ENCODE data around the gene MYD88.
A peak's percentile ranks its signal among the peaks of the same experiment; 100 is the strongest.
"Not testable (repeated sequence)": the region's sequence is repeated elsewhere in the genome, so short reads cannot be mapped to it uniquely, and the experiment has no call there.

MYD88 gene

DNA sequence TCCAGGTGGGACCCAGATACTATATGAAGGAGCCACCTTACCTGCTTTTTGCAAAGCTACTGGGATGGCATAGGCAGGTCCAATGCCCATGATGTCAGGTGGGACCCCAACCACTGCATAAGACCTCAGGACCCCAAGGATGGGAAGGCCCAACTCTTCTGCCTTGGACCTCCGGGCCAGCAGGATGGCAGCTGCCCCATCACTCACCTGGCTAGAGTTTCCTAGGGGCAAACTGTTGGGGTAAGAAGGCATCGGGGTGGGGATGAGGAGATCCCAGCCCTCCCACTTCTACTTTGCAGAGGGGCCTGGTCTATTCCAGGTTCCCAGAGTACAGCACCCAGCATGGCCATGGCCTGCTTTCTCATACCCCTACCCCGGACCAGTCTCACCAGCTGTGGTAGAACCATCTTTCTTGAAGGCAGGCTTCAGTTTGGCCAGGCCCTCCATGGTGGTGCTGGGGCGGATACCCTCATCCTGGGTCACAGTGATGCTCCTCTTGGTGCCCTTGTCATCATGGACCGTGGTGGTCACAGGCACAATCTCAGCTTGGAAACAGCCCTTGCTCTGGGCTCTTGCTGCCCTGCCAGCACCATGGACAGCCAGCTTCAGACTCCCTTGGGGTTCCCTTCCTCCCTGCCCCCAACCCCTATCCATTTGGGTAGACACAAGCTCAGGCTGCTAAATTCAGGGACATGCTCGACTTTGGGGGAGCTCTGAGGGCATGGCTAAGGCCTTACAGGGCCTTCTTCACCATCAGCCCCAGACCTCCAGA lies 12.2 kb upstream of the MYD88 start:
- DNase-seq (ENCODE audit: low spot score) = no peak

DNA sequence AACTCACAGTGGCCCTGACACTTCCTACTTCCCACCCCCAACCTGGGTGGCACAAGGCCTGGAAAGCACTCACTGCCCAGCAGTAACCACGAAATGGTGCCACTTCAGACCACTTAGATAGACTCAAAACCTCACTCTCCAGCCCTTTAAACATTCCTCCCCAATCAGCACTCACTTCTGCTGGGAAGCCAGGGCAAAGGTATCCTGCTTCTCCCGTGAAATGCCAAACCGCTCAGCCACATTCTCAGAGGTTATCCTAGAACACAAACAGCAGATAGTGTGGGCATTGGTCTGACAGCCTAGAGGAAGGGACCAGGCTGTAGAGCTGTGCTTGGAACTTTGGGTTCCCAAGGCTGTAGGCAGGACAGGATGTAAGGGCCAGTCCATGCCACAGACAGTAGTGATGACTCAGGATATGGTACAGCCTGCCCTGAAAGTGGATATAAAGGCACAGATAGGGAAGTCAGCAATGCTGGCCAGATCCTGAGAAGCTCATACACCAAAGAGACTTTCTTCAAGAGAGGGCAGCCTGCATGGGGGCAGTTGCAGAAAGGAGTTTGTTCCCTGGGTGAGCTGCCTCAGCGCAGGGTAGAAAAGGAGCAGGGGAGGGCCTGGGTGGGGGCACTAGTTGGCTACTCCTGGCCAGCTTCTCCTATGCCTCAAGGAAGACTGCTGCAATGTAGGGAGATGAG lies 10.7 kb upstream of the MYD88 start:
- DNase-seq (ENCODE audit: low spot score) = no peak

DNA sequence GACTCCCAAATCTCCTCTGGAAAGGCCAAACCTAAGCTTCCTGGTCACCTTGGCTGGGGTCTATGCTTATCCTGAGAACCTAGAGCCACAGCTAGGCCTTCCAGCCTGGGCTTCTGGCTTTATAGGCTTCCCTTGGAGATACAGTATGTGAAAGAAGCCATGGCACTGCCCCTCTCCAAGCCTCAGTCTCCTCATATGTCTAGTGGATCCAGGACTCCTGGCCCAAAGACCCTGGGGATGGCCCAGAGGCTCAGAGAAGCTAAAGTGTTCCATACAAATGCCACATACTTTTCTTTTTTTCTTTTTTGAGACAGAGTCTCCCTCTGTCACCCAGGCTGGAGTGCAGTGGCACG lies 10.2 kb upstream of the MYD88 start:
- DNase-seq (ENCODE audit: low spot score) = no peak

DNA sequence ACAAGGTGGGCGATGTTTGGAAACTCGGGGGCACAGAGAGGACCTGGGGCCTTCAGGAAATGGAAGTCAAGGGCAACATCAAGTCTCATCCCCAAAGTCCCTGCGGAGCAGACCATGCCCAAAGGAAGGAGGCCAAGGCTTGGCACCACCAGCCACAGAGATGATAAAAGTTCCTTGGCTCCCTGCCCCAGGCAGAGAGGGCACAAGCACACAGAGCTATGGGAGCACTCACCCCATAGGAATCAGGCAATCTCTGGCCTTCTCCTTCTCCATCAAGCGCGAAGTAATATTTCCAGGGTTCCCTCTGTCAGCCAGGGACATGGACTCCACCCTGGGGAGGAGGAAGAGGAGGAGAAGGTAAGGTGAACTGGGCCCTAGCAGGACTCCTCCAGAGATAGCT lies 9.4 kb upstream of the MYD88 start:
- no peak for DNase-seq (ENCODE audit: low spot score)

DNA sequence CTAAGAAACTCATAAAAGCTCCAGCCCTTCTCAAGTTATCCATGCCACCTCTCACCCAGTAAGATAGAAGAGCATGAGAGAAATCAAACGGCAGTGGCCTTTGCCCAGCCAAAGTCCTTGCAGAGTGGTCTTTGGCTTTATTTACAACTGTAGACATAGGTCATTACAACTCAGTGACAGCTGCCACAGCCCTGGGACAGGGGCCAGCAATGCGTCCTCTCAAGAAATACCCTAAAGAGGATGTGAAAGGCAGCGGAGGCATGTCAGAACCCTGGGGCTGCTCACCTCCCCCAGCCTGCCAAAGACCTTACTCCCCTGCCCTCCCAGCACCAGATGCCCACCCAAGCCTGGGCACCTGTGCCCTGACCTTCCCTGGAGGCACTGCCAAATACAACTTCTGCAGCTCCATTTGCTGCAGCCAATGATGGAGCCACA lies 7.8 kb upstream of the MYD88 start:
- DNase-seq (ENCODE audit: low spot score) = no peak

DNA sequence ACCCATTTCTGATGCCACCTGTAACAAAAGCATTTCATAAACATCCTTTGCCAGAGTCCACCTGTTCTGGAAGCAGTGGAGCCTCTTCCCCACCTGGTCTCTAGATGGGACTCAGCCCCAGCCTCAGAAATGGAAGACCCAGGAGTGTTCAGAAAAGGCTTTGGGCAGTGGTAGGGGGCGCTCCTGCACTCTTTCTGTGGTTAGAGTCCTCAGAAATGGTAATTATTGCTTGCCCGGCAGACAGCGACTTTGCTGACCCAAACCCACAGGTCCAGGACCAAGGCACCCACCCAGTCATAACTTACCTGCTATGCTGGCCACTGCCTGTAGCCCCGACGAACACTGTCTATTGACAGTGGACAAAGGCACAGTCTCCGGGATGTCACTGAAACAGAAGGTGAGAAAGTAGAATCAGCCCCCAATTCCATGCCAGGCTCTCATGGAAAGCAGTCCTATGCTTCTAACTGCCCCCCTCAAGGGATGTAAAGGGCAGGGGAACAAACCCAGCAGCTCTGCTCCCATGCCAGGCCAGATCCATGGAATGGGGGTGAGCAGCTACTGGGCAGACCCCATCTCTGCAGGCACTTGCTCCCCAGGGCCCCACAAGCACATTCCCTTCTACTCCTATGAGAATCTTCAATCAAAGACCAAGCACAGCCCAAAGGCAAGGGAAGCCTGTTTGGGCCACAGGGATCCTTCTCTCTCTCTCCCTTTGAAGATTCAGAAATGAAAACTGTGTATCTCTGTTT lies 6.7 kb upstream of the MYD88 start:
- no peak for DNase-seq (ENCODE audit: low spot score)

DNA sequence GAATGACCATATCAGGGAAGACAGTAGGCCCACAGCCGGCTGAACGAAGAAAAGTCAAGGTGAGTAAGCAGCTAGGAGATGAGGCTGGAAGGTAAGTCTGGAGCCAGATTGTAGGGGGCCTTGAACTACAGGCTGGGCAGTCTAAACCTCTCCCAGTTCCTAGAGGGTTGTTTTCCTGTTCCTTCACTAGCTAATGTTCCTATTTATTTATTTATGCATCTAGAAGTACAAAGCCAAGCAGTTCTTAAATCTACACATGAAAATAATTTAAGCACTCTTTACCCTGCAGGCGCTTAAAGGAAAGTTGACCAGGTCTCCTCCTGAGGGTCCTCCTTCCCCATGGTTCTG lies 5.3 kb upstream of the MYD88 start:
- no peak for DNase-seq (ENCODE audit: low spot score)

DNA sequence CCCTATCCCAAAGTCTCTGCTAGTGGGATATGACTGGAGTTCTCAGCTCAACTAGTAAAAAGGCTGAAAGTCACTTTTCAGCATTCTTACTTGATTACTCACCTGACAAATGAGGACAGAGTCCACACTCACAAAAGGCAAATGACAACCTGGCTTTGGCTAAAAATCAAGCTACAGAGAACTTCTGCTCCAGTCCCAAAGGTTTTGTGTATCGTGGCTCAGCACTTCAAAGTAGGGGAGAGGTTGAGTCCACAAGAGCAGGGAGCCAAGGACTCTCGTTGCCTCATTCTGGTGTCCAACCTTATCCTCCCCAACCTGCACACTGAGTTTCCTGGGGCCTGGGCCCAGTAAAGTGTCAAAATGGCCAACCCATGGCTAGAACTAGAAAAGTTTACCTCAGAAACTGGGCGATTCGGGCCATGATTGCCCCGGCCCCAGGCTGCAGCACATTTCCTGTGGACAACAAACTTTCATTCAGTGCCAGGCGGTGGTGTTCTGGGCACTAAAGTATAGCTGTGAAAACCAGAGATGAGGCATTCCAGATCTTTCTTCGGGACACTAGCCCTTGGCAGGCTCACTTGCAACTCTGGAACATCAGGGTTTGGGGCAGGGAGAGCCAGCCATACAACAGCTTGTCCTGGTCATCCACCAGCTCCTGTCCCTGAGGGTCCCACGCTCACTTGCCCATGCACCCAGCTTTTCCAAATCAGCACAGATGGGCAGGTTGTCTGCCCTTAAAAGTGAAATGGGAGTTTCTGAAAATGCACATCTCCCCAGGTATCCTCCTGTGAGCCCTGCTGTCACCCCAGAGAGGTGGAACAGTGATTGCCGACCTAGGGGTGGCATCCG lies 4.7 kb upstream of the MYD88 start:
- DNase-seq (ENCODE audit: low spot score) = peak; percentile 40

DNA sequence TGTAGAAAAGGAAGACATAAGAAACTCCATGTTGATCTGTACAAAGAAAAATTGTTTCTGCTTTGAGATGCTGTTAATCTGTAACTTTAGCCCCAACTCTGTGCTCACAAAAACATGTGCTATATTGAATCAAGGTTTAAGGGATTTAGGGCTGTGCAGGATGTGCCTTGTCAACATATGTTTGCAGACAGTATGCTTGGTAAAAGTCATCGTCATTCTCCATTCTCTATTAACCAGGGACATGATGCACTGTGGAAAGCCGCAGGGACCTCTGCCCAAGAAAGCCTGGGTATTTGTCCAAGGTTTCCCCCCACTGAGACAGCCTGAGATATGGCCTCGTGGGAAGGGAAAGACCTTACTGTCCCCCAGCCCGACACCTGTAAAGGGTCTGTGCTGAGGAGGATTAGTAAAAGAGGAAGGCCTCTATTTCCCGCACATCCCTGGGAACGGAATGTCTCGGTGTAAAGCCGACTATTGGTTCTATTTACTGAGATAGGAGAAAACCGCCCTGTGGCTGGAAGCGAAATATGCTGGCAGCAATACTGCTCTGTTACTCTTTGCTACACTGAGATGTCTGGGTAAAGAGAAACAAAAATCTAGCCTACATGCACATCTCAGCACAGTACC lies 3.8 kb upstream of the MYD88 start:
- DNase-seq (ENCODE audit: low spot score) = not testable (repeated sequence)

DNA sequence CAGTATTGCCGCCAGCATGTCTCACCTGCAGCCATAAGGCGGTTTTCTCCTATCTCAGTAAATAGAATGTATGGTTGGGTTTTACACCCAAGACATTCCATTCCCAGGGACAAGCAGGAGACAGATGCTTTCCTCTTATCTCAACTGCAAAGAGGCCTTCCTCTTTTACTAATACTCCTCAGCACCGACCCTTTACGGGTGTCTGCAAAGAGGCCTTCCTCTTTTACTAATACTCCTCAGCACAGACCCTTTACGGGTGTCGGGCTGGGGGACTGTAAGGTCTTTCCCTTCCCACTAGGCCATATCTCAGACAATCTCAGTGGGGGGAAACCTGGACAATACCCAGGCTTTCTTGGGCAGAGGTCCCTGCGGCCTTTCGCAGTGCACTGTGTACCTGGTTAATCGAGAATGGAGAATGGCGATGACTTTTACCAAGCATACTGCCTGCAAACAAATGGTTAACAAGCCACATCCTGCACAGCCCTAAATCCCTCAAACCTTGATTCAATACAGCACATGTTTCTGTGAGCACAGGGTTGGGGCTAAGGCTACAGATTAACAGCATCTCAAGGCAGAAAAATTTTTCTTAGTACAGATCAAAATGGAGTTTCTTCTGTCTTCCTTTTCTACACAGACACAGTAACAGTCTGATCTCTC lies 2.7 kb upstream of the MYD88 start:
- DNase-seq (ENCODE audit: low spot score) = peak; percentile 22

DNA sequence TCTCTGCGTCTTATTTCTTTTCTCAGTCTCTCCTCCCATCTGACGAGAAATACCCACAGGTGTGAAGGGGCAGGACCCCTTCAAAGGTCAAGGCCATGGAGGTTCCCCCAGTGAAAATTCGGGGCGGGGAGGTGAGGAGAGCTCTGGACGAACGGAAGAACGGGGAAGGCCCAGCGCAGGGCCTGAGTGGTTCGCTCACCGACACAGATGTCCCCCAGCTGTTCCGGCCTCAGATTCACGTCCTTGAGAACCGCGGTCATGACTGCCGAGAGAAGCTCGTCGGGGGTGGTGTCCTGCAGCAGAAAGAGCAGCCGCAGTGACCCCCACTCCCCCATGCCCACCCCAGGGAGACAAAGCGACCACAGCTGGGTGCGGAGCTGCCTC lies 2.1 kb upstream of the MYD88 start:
- DNase-seq (ENCODE audit: low spot score) = peak; percentile 49

DNA sequence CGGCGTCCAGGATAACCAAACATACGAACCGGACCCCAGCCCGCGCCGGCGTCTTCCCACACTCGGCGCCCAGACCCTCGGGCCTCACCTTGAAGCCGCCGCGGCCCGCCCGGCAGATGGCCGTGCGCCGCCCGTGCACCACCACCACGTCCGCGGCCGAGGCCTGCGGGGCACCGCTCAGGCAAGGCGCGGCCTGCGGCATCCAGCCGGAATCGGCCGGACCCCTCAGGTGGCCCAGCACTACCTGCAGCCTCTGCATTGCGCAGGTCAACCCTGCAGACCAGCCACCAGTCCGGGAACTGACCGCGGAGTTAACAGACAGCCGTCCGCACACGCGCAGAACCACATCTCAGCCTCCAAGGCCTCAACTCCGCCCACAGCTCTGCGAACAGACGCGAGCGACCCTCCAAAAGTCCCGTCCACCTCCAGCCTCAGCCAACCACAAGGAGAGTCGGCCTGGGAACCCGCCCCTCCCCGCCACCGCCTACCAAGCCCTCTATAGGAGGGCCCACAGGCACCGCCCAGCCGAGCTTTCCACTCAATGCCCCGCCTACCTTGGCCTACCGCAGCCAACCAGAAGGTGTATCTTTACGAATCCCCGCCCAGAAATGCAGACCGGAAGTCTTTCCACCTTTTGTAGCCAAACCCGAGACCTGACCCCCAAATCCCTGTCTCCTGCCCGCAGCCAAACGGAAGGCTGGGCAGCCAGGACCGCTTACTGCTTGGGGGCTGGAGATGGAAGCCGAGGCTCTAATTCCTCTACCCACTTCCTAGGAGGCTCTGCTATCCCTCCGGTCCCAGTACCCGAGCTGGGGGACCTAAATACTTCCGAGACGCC lies 1.5 kb upstream of the MYD88 start, which contains the start of gene ACAA1:
ACAA1 (minus strand) TSS at position 351 of the 838 bp plus-strand sequence; CDS start at position 259, 92 bp downstream.
- peak; percentile 99 for DNase-seq (ENCODE audit: low spot score)

DNA sequence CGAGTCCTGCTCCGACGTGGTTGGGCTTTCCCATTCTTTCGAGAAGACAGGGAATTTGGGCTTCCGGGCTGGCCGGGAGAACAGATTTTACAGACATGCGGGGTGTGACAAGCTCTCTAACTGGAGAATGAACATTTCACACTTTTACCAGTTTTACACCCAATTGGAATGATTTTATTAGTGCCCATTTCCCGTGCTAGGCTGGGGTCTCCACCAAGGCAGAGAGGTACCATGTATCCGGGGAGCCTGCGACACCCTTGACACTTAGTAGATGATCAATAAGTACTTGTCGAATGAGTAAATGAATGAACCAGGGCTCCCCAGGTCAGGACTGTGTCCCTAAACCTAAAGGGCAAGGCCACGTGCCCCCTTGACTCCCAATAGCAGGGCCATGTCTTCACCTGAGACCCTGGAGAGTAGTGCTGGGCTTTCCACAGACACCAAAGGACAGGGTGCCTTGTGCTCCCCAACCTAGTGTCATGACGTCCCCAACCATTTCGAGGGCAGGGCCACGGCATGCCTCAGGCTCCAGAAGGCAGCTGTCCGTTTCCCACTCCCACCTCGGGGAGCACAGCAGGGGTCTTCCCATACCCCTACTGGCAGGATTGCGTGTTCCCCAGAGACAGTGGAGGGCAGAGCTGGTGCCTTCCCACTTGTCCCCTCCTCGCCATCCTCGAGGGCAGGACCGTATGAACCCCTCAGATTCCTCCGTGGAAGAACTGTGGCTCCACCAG lies 679 bp upstream of the MYD88 start:
- DNase-seq (ENCODE audit: low spot score) = no peak

DNA sequence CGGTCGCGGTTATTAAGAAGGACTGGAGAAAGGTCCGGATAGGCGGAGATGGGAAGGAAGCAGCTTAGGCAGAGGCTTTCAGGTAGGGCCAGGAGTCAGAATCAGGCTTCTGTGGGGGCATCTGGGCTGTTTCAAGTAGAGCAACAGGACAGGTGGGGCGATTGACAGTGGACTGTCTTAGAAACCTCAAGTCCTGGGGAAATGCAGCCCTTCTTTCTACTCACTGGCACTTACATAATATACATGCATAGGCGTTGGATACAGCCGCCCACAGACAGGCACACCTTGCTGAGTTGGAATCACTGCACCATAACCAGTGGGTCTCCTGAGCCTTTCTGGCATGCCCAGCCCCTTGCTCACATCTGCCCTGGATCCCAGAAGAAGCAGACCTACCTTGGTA lies 730 bp downstream of the MYD88 start:
- no peak for DNase-seq (ENCODE audit: low spot score)

DNA sequence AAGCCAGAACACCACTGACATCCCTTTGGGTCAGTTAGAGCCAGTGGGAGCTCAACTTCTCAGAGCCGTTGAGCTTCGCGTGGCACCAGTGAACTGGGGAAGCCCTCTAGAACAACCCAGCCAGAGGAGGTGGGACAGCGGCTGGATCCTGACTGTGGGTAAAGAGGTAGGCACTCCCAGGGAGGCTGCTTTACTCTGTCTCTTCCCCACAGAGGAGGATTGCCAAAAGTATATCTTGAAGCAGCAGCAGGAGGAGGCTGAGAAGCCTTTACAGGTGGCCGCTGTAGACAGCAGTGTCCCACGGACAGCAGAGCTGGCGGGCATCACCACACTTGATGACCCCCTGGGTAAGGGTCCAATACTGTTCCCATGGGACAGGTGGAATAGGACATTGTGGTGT lies 1.2 kb downstream of the MYD88 start:
- no peak for DNase-seq (ENCODE audit: low spot score)

DNA sequence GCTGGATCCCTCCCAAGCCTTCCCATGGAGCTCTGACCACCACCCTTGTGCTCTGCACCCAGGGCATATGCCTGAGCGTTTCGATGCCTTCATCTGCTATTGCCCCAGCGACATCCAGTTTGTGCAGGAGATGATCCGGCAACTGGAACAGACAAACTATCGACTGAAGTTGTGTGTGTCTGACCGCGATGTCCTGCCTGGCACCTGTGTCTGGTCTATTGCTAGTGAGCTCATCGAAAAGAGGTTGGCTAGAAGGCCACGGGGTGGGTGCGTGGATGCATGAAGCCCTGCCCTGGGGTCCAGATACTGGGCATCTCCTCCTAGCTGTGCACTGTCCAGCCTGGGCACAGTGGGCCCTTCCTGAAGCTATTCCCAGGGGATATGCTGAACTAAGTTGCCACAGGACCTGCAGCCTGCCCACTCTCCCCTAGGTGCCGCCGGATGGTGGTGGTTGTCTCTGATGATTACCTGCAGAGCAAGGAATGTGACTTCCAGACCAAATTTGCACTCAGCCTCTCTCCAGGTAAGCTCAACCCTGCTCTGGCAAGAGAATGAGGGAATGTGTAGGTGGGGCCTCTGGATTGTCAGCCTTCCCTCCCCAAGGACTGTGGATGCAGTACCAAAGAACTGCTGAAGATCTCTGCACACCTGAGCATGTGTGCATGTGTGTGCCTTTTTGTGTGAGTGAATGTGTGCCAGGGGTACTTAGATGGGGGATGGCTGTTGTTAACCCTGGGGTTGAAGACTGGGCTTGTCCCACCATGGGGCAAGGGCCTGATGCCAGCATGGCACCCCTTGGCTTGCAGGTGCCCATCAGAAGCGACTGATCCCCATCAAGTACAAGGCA lies 2.1 kb downstream of the MYD88 start:
- no peak for DNase-seq (ENCODE audit: low spot score)

DNA sequence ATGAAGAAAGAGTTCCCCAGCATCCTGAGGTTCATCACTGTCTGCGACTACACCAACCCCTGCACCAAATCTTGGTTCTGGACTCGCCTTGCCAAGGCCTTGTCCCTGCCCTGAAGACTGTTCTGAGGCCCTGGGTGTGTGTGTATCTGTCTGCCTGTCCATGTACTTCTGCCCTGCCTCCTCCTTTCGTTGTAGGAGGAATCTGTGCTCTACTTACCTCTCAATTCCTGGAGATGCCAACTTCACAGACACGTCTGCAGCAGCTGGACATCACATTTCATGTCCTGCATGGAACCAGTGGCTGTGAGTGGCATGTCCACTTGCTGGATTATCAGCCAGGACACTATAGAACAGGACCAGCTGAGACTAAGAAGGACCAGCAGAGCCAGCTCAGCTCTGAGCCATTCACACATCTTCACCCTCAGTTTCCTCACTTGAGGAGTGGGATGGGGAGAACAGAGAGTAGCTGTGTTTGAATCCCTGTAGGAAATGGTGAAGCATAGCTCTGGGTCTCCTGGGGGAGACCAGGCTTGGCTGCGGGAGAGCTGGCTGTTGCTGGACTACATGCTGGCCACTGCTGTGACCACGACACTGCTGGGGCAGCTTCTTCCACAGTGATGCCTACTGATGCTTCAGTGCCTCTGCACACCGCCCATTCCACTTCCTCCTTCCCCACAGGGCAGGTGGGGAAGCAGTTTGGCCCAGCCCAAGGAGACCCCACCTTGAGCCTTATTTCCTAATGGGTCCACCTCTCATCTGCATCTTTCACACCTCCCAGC lies 2.9 kb downstream of the MYD88 start:
- no peak for DNase-seq (ENCODE audit: low spot score)

DNA sequence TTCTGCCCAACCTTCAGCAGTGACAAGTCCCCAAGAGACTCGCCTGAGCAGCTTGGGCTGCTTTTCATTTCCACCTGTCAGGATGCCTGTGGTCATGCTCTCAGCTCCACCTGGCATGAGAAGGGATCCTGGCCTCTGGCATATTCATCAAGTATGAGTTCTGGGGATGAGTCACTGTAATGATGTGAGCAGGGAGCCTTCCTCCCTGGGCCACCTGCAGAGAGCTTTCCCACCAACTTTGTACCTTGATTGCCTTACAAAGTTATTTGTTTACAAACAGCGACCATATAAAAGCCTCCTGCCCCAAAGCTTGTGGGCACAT lies 3.5 kb downstream of the MYD88 start:
- no peak for DNase-seq (ENCODE audit: low spot score)

All from RKO (cell line).